ENCODE results near the gene NPEPPS.

NPEPPS gene

GRCh38 chr17:47618410-47618809 lies 87.5 kb downstream of the NPEPPS start:
- H3K9ac ChIP-seq (ENCODE audit: low read depth, low read length), result no peak overlapping the region
- no peak overlapping the region for H3K4me2 ChIP-seq (ENCODE audit: low read length)
- H3K4me3 ChIP-seq (ENCODE audit: low read length), result no peak overlapping the region
- H3K4me1 ChIP-seq (ENCODE audit: control insufficient read depth, insufficient read depth, low read length), result peaks cover 31% of the 10 kb centered on the region
- peaks cover 66% of the 10 kb centered on the region for H3K36me3 ChIP-seq (ENCODE audit: insufficient read depth, low read length)
- H3K9me3 ChIP-seq (replicated peaks; ENCODE audit: low read length), result no peaks in the 10 kb centered on the region
- H3K27me3 ChIP-seq (ENCODE audit: control insufficient read depth, insufficient read depth, low read length), result no peaks in the 10 kb centered on the region

GRCh38 chr17:47620503-47621245 lies 89.8 kb downstream of the NPEPPS start:
- peaks cover 57% of the 10 kb centered on the region for H3K36me3 ChIP-seq (ENCODE audit: insufficient read depth, low read length)
- no peaks in the 10 kb centered on the region for H3K27me3 ChIP-seq (ENCODE audit: control insufficient read depth, insufficient read depth, low read length)
- peak overlapping the region; percentile 64 for H3K9ac ChIP-seq (ENCODE audit: low read depth, low read length)
- H3K4me2 ChIP-seq (ENCODE audit: low read length), result peak overlapping the region; percentile 61
- no peak overlapping the region for H3K4me3 ChIP-seq (ENCODE audit: low read length)
- H3K9me3 ChIP-seq (replicated peaks; ENCODE audit: low read length), result no peaks in the 10 kb centered on the region
- peaks cover 31% of the 10 kb centered on the region for H3K4me1 ChIP-seq (ENCODE audit: control insufficient read depth, insufficient read depth, low read length)

DNA sequence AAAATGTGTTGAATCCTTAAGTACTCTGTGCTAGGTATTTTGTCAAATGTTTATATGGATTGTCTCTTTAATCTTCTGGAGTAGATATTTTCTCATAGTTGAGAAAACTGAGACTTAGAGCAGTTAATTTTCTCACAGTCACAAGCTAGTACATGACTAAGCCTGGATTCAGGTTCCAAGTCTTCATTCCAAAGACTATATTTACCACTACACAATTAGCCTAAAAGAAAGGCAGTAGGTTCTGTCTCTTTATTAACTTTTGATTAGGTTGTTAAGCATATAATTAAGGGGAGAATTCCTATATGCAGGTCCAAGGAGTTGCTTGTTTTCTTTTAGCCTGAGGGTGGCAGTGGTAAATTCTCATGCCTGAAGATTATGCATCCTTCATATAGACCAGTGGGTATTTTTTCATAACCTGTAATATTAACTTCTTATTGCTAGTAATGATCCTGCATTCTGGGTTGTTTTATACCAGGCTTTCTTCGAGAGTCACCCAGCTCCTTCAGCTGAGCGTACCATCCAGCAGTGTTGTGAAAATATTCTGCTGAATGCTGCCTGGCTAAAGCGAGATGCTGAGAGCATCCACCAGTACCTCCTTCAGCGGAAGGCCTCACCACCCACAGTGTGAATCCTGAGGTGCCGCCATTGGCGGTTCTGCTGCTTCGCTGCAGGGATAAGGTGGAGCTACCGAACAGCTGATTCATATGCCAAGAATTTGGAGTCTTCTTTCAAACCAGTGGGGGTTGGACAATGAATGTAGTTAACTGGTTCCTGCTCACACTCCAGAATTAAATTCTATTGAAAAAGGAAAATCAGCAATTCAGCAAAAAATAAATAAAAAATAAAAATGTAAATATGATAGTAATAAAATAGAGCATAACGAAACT lies 90.6 kb downstream of the NPEPPS start:
- H3K4me3 ChIP-seq (ENCODE audit: low read length), result peak overlapping the region; percentile 31
- peak overlapping the region; percentile 64 for H3K9ac ChIP-seq (ENCODE audit: low read depth, low read length)
- no peaks in the 10 kb centered on the region for H3K9me3 ChIP-seq (replicated peaks; ENCODE audit: low read length)
- no peaks in the 10 kb centered on the region for H3K27me3 ChIP-seq (ENCODE audit: control insufficient read depth, insufficient read depth, low read length)
- H3K4me2 ChIP-seq (ENCODE audit: low read length), result peak overlapping the region; percentile 61
- H3K4me1 ChIP-seq (ENCODE audit: control insufficient read depth, insufficient read depth, low read length), result peaks cover 31% of the 10 kb centered on the region
- peaks cover 53% of the 10 kb centered on the region for H3K36me3 ChIP-seq (ENCODE audit: insufficient read depth, low read length)

DNA sequence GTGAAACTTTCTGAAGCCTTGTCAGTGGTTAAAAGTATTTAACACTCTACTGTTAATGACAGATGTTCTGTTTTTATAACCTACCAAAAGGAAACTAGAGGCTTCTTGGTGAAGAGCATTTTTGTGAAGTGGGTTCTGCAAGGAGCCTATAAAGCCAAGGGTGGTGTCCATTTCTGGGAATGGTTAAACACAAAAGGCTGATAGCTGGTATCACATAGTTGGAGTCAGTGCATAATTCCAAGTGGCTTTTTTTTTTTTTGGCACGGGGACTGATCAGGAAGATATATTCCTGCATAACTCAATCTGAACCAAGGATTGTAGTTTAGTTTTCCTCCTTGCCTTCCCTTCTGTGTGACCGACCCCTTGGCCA lies 91.3 kb downstream of the NPEPPS start:
- Histone ChIP-seq H3K4me3 (ENCODE audit: low read length) (peak overlapping the region; percentile 24), H3K27me3 (ENCODE audit: control insufficient read depth, insufficient read depth, low read length) (no peaks in the 10 kb centered on the region), H3K9ac (ENCODE audit: low read depth, low read length) (peak overlapping the region; percentile 46), H3K4me2 (ENCODE audit: low read length) (peak overlapping the region; percentile 44), H3K36me3 (ENCODE audit: insufficient read depth, low read length) (peaks cover 53% of the 10 kb centered on the region), H3K9me3 (replicated peaks; ENCODE audit: low read length) (no peaks in the 10 kb centered on the region), H3K4me1 (ENCODE audit: control insufficient read depth, insufficient read depth, low read length) (peaks cover 31% of the 10 kb centered on the region)

- H3K4me3 ChIP-seq (ENCODE audit: low read length), result no peak overlapping the region
- peaks cover 31% of the 10 kb centered on the region for H3K4me1 ChIP-seq (ENCODE audit: control insufficient read depth, insufficient read depth, low read length)
- H3K27me3 ChIP-seq (ENCODE audit: control insufficient read depth, insufficient read depth, low read length), result no peaks in the 10 kb centered on the region
- no peak overlapping the region for H3K4me2 ChIP-seq (ENCODE audit: low read length)
- H3K36me3 ChIP-seq (ENCODE audit: insufficient read depth, low read length), result peaks cover 36% of the 10 kb centered on the region
- H3K9me3 ChIP-seq (replicated peaks; ENCODE audit: low read length), result no peaks in the 10 kb centered on the region
- no peak overlapping the region for H3K9ac ChIP-seq (ENCODE audit: low read depth, low read length)
These were observed 93.8 kb downstream of the NPEPPS start for GRCh38 chr17:47624727-47625068.

- H3K4me3 ChIP-seq (ENCODE audit: low read length), result no peak overlapping the region
- no peaks in the 10 kb centered on the region for H3K9me3 ChIP-seq (replicated peaks; ENCODE audit: low read length)
- H3K9ac ChIP-seq (ENCODE audit: low read depth, low read length), result no peak overlapping the region
- peaks cover 3% of the 10 kb centered on the region for H3K4me1 ChIP-seq (ENCODE audit: control insufficient read depth, insufficient read depth, low read length)
- no peak overlapping the region for H3K4me2 ChIP-seq (ENCODE audit: low read length)
- no peaks in the 10 kb centered on the region for H3K27me3 ChIP-seq (ENCODE audit: control insufficient read depth, insufficient read depth, low read length)
- peaks cover 14% of the 10 kb centered on the region for H3K36me3 ChIP-seq (ENCODE audit: insufficient read depth, low read length)
These were observed 97.2 kb downstream of the NPEPPS start for GRCh38 chr17:47628014-47628566.

- Histone ChIP-seq H3K4me3 (ENCODE audit: low read length) (no peak overlapping the region), H3K4me2 (ENCODE audit: low read length) (no peak overlapping the region), H3K9me3 (replicated peaks; ENCODE audit: low read length) (no peaks in the 10 kb centered on the region), H3K9ac (ENCODE audit: low read depth, low read length) (no peak overlapping the region), H3K4me1 (ENCODE audit: control insufficient read depth, insufficient read depth, low read length) (no peaks in the 10 kb centered on the region), H3K27me3 (ENCODE audit: control insufficient read depth, insufficient read depth, low read length) (no peaks in the 10 kb centered on the region), H3K36me3 (ENCODE audit: insufficient read depth, low read length) (peaks cover 1% of the 10 kb centered on the region)
These were observed 98.9 kb downstream of the NPEPPS start for GRCh38 chr17:47629826-47630225.

- no peaks in the 10 kb centered on the region for H3K36me3 ChIP-seq (ENCODE audit: insufficient read depth, low read length)
- no peaks in the 10 kb centered on the region for H3K9me3 ChIP-seq (replicated peaks; ENCODE audit: low read length)
- H3K27me3 ChIP-seq (ENCODE audit: control insufficient read depth, insufficient read depth, low read length), result no peaks in the 10 kb centered on the region
- H3K9ac ChIP-seq (ENCODE audit: low read depth, low read length), result no peak overlapping the region
- H3K4me3 ChIP-seq (ENCODE audit: low read length), result no peak overlapping the region
- H3K4me1 ChIP-seq (ENCODE audit: control insufficient read depth, insufficient read depth, low read length), result no peaks in the 10 kb centered on the region
- H3K4me2 ChIP-seq (ENCODE audit: low read length), result no peak overlapping the region
These were observed 99.7 kb downstream of the NPEPPS start for GRCh38 chr17:47630614-47631013.

GRCh38 chr17:47632991-47633390 lies 102.1 kb downstream of the NPEPPS start:
- no peaks in the 10 kb centered on the region for H3K36me3 ChIP-seq (ENCODE audit: insufficient read depth, low read length)
- no peaks in the 10 kb centered on the region for H3K27me3 ChIP-seq (ENCODE audit: control insufficient read depth, insufficient read depth, low read length)
- no peak overlapping the region for H3K4me2 ChIP-seq (ENCODE audit: low read length)
- H3K9me3 ChIP-seq (replicated peaks; ENCODE audit: low read length), result no peaks in the 10 kb centered on the region
- H3K9ac ChIP-seq (ENCODE audit: low read depth, low read length), result no peak overlapping the region
- no peak overlapping the region for H3K4me3 ChIP-seq (ENCODE audit: low read length)
- H3K4me1 ChIP-seq (ENCODE audit: control insufficient read depth, insufficient read depth, low read length), result no peaks in the 10 kb centered on the region

- Histone ChIP-seq H3K4me2 (ENCODE audit: low read length) (no peak overlapping the region), H3K9me3 (replicated peaks; ENCODE audit: low read length) (no peaks in the 10 kb centered on the region), H3K9ac (ENCODE audit: low read depth, low read length) (no peak overlapping the region), H3K4me1 (ENCODE audit: control insufficient read depth, insufficient read depth, low read length) (no peaks in the 10 kb centered on the region), H3K36me3 (ENCODE audit: insufficient read depth, low read length) (no peaks in the 10 kb centered on the region), H3K4me3 (ENCODE audit: low read length) (no peak overlapping the region), H3K27me3 (ENCODE audit: control insufficient read depth, insufficient read depth, low read length) (no peaks in the 10 kb centered on the region)
These were observed 103.1 kb downstream of the NPEPPS start for GRCh38 chr17:47633996-47634395.

GRCh38 chr17:47634870-47635269 lies 104.0 kb downstream of the NPEPPS start:
- H3K9ac ChIP-seq (ENCODE audit: low read depth, low read length), result no peak overlapping the region
- H3K4me3 ChIP-seq (ENCODE audit: low read length), result no peak overlapping the region
- no peaks in the 10 kb centered on the region for H3K36me3 ChIP-seq (ENCODE audit: insufficient read depth, low read length)
- H3K4me2 ChIP-seq (ENCODE audit: low read length), result no peak overlapping the region
- H3K27me3 ChIP-seq (ENCODE audit: control insufficient read depth, insufficient read depth, low read length), result no peaks in the 10 kb centered on the region
- no peaks in the 10 kb centered on the region for H3K9me3 ChIP-seq (replicated peaks; ENCODE audit: low read length)
- no peaks in the 10 kb centered on the region for H3K4me1 ChIP-seq (ENCODE audit: control insufficient read depth, insufficient read depth, low read length)

Measured in skeletal muscle satellite cell (primary cell).